NCI-H526 treated with DMSO at 0.1 percent for 48 hours (cell line): ENCODE results near the gene CCDC148.

Source experiments
- DNase-seq: peaks from one replicate; lab custom pipeline; 2025; lab: John Stamatoyannopoulos, UW

CCDC148 gene

DNA sequence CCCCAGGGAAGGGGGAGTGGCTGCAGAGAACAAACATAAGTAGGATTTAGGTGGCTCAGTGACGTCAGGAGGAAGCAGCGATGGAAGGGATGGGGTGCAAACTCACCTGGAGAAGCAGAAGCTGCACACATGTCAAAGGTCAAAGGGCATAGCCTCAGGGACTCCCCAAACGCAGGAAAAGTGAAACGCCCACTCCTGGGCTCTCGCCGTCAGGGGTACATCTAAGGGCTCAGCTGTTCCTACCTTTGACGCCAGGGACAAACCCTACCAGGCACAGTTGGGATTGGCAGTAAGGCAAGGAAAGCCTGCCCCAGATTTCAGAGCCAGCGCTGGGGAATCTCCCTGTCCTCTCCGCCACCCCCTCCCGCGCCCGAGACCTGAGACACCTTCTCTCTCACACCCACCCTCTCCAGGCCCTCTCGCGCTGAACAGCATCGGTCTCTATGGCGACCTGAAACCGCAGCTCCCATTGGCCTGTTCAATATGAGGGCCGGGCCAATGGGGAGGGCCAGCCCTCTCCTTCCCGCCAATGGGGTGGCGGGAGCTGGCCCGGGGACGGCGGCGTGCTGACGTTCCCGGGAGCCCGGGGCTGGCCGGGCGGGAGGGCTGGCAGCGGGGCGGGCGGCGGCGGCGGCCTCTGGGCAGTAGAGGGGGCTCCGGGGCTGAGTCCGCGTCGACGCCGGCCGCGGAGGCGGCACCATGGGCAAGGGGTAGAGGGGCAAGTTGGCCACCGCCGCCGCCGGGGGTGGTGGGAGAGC is at the start of gene CCDC148, which contains the start of gene PKP4:
CCDC148 (minus strand) TSS at position 445 of the 758 bp plus-strand sequence; CDS start at position 131, 314 bp downstream.
PKP4 (plus strand) TSS at position 644 of the 758 bp plus-strand sequence. CDS start 76,233 bp downstream, outside the sequence.
- DNase-seq = peak; percentile 92

DNA sequence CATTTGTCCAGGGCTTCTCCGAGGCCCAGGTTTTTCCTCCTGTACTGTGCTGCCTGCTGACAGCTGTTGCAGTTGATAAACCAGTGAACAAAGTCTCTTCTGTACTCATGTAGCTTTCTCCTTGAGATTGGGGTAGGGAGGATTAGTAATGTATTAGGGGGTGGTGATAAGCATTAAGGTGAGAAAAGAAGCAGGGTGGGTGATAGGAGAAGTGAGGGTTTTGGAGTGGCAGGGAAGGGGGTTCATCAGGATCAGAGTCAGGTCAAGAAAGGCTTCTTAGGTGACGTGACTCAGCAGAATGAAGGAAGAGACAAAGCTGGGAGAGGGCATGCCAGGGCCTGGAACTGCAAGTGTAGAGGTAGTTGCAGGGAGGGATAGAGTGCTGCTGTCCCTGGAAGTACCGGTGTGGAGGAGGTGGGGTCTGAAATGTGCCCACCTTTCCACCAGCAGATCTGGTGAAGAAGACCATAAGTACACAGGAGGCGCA is 48.9 kb upstream of the CCDC148 start:
- DNase-seq = no peak

DNA sequence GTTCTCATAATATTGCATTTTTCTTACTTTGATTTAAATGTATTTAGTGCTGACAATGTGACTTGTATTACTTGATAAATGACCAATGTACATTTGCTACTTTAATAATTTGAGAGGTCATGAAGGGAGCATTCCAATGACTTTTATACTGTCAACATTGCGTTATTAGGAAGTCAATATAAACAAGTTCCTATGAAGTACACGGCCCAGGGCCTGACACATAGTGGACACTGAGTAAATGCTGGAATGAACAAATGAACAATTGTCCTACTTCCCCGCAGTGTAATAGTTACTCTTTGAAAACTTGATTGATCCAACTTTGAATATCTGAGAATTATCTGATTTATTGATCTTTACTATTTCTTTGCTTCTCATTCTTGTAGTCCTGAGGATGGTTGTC is 47.5 kb upstream of the CCDC148 start:
- no peak for DNase-seq

DNA sequence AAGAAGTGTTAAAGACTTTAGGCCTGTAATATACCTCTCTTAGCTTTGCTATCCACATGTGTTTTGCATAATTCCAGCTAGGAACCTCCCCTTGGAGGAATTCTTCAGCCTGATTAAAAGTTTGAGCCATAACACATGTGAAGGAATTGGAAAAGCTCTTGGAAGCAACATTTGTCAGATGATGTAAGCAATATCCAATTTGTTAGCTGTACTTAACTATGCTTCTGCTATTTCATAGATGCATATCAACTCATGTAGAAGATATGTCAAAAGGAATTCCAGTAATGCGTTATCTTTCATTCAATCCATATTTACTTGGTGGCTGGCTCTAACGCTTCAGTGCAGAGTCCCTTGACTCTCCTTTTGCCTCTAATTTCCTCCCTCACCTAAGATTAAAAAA is 46.4 kb upstream of the CCDC148 start:
- no peak for DNase-seq

DNA sequence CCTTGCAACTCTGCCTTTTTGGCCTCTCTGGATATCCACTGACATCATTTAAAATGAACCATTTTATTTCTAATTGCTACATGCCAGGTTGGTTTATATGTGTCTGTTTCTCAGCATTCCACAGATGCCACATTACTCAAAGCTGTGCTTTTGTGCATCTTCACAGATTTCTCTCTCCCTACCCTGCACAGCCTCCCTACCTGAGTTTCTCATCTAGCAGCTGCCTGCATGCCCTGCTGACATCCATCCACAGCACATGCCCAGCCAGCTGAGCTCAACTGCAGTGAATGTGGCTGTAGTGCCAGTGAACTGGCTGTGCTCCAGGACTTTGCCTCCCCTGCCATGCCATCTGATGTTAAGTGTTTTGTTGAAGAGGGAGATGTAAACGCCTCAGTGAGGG is 44.7 kb upstream of the CCDC148 start:
- no peak for DNase-seq

DNA sequence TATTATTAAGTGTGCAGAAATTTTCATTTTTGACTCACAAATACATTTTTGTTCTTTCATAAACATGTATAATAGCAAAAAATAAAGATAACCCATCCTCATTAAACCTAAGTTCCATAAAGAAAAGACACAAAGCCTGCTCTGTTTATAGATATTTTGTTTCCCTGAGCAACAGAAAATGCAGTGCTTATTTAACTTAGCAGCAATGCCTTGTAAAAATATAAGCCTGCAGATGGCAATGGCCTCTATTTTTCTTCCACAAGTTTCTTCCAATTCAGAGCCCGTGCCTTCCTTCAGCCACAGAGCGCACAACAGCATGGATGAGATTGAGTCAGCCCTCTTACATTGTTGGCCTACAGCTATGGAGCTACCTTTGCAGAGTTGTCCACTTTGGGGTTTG is 43.8 kb upstream of the CCDC148 start:
- DNase-seq = no peak

DNA sequence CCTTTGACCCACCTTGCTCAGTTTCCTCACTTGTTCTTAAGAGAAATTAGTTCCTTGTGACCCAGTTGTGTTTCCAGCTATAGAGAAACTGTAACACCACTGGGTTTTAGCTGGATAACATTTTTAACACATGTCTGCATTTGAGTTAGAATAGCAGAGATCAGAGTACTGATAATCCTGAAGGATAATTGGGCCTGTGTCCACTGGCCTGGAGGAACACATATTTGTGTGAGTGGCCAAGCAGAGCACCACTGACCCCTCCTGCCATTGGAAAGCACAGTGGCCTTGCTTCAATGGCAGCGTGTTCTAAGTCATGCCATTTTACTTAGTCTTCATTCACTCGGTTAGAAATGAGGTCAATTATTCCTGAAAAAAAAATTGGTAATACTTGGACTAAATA is 42.8 kb upstream of the CCDC148 start:
- no peak for DNase-seq

DNA sequence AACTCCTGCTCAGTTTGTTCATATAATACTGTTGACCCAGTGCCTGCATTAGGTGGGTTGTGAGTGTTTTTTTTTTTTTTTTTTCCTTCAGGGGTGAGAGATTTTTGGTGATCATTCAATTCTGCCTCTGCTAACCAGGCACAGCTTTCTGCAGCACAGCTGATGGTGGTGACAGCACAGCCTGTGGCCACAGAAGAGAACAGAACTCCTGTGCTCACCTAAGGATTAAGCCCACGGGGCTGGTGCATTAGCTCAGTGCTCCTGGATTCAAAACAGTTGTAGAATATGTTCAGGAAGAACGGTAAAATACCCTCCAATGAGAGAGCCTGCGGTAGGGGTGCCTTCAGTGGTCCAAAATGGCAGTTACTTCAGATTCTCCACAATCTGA is 42.2 kb upstream of the CCDC148 start:
- no peak for DNase-seq

DNA sequence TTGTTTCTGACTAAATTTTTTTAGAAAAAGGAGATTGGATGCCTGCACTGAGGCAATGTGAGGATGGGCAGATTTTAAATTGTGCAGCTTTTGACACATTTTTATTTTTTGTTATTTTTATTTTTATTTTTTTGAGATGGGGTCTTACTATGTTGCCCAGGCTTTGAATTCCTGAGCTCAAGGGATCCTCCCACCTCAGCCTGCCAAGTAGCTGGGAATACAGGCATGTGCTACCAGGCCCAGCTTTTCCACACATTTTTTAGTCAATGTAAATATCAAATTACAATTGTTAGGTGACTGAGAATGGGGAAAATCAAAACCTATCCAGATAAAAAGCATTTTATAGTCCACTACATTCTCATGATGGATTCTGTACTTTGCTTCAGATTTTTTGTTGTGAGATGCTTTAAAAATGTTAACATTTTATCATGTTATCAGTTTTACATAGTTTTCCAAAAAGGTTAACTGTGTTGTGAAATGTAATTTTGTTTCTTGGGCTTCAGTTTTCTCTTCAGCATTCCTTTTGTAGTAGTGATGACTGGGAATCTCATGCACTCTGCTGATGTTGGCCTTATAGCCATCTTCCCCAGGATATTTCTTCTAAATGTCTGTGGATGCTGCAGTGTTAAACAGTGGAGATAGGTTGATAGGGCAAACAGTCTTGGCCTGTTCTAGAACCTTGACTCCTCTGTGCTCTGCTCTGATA is 41.6 kb upstream of the CCDC148 start:
- DNase-seq = no peak

DNA sequence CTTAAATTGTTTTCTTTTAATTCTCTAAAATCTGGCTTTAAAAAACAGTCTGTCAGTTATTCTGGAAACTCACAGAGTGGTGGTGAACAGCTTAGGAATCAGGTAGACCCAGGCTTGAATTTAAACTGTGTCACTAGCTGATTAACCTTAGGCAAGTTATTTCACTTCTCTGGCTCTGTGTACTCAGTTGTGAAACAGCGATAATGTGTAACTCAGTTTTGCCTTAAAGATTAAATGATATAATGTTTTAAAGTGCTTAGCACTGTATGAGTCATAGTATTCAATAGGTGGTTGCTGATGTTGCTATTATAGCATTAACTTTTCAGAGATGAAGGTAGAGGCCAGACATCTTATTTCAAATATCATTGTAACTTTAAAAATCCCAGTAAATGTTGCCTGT is 40.9 kb upstream of the CCDC148 start:
- DNase-seq = no peak

DNA sequence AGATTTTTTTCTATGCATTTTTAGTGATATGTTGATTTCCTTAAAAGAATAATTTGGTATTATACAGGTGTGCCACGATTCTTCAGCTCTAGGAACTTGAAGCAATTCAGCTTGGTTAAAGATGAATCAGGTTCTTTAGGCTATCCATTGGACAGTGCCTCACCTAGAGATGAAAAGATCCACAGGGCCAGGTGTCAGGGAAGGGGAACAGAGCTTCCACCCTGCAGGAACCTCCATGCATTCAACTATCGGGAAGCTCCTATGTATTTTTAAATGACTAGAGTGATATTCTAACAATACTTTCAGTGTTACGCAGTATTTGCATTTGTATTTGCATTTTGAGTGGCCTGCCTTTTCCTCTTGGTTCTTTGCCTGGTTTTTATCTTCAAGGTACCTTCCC is 40.4 kb upstream of the CCDC148 start:
- DNase-seq = peak; percentile 59

DNA sequence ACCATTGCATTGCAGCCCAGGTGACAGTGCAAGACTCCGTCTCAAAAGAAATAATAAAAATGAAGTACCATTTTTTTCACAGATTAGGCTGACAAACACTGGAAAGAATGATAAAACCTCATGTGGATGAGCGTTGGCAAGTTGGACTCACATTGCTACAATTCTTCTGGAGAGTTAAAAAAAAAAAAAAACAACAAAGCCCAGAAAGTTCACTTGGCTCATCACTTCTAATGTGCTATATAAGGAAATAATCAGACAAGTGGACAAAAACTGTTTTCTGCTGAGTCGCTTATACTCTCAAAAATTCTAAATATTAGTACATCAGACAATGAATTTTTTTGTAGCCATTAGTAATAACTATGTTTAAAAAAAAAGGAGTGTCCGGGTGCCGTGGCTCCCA is 38.6 kb upstream of the CCDC148 start:
- DNase-seq = no peak

DNA sequence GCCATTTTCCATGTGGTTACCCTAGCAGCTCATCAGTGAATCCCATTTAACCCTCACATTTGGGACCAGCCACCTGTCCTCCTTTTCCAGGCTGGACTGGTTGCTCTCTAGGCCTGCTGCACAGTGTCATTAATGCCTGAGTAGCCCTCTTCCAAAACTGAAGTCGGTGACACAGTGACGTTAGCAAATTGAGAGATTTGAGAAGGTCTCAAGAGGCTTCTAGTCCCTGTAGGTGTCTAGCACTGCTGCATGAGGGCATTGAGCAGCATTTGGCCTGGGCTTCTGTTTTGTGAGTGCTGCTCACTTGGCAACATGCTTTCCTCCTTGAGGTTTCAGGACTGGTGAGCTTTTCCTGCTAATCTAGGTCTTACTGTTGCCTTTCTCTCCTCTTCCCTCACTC is 36.9 kb upstream of the CCDC148 start:
- DNase-seq = no peak

DNA sequence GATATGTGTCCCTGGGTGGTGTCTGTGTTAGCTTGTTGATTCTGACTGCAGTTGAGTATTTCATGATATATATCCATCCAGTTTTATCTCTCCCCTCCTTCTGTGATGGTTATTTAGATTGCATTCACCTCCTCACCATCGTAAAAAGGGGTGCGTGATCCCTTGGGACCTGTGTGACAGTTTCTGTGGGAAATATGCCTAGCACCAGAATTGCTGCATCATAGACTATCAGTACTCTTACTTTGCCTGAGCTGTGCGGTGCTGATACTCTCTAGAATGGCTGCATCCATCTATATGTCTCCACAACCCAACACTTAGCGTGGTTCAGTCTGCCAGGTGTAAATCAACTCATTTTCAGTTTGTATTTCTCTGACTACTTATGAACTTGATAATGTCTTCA is 34.5 kb upstream of the CCDC148 start:
- DNase-seq = no peak

DNA sequence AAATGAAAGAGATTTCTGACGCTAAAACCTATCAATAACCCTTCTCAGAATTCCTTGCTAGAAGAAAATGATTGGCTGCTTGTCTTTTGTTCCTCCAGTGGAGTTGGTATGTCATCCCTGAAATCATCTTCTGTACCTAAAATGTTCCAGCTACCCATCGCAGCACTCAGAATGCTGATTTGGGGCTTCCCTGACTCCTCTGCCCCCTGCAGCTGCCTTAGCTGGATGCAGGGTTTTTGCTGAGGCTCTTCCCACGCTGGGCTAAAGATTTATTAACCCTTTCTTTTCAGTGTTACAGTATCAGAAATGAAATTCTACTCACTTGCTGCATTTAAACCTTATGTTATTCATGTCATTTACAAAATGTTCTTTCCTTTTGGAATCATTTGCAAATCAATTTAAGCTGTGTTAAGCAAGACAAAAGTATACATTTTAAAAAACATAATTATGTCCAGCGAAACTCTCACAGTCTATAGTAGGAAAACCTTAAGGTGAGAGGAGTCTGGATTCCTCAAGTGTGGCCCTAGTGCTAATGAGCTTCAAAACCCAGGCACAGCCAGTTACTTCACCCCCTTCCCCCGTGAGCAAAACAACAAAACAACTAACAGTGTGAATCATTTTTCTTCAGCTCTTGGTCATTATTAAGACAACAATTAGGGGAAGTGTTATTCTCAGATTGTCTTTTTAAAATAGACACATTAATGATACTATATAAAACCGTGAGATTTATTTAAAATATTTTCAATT is 33.0 kb upstream of the CCDC148 start:
- DNase-seq = no peak

DNA sequence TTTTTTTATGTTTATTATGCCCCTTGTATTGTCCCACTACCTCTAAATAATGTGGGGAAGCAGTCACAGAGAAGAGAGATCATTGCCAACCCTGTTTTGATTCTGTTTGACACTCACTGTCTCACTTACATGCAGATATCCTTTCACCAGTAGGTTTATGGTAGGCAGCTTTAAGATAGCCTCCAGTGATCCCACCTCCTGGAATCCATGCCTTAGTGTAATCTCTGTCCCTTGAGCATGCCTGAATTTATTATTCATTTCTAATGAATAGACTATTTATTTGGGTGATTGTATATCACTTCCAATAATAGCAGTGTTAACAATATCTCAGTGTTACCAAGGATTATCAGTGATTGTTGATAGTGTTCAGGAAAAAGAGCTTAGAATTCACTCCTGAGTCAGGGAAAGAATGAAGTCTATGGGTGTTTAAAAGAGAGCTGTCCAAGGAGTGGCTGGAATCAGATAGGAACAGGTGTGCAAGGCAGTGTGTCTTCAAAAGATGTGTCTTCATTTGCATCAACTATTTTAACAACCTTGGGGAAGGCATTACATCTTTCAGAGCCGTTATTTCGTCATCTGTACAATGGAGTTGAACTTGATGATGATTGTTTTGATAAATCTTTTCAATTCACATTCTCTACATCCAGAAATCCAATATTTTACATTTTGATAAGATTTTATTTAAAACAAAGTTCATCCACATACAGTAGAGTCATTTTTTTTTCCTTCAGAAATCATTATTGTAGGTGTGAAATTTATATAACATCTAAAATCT is 32.1 kb upstream of the CCDC148 start:
- no peak for DNase-seq

DNA sequence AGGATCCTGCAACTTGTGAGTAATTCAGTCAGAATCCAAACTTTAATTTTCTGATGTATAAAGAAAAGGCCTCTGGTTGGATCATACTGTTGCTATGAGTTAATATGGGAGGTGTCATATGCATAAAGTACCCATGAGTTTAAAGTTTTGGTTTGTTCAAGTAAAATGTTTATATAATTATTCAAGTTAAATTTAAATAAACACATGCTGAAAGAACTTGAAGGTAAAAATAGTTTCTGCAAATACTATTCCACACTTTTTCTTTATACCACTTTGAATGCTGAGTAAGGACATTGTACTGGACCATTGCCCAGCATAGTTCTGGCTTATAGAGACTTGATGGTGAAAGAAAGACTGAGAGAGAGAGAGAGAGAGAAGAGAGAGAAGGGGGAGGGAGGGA is 30.9 kb upstream of the CCDC148 start:
- no peak for DNase-seq

DNA sequence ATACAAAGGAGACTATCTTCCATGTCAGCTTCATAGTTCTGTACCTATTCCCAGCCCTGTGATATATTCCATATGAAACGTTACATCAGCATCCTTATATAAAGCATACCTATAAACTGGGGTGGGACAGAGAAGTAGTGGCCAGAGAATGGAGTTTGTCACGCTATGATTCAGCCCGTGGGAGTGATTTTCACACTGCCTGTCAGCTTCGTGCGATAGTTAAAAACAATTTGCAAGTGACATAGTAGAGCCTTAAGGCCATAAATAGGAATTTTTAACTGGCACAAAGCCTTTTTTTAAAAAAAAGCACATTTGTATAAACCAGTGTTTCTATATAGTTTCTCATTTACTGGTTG is 30.4 kb upstream of the CCDC148 start:
- no peak for DNase-seq

DNA sequence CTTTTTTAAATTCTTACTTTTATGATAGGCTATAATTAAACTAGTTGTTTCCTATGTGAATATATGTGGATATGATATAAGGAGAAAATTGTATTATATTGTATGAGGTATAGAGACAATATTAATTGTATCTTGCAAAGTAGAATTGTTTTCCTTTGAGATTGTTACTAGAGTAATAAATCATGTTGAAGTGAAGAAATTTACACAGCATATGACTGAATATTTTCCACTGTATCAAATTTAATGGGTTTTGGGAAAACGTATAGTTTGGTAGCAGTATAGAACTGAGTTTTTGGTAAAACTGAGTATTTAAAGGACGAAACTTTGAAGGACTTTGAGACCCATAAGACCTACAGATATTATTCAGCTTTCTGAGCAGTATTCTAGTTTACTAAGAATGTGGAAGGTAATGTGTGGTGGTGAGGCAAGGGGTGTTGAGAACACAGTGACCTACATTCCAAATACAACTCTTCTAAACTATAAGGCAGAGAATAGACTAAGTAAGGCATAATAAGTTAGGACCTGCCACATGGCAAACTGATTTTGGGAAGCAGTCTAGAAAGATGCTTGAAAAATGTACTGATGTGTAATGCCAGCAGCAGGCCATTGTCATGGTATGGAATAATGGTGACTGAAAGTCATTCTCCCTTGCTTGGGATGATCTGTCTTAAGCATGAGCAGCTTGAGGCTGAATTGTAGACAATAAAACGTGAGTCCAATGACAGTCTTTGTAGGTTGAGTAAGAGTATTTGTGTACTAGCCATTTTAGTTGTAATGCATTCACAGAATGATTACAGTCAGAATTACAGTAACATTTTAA is 29.8 kb upstream of the CCDC148 start:
- DNase-seq = no peak

DNA sequence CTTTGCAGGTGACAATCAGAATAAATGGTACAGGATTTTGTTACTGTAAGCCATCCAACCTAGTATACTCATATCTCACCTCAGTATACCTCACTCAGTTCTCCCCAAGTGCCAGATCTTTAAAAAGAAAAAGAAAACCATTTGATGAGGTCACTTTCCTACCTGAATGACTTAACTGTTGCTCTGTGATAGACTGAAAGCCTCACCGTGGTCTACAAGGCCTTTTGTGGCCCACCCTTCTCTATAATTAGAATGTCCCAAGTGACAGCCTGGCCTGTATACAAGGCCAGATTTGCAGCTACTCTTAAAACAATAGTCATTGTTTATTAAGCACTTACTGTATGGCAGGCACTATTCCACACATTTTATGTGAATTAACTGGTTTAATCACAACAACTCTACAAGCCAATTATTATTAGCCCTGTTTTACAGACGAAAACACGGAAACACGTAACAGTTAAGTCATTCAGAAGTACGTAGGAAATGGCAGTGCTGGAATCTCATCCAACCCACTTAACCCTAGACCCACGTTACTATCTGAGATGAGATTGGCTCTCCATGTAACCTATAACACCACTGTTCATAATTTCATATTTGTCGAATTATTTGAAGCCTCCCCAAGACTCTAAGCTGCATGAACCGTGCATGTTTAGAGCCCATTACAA is 28.5 kb upstream of the CCDC148 start:
- DNase-seq = no peak

DNA sequence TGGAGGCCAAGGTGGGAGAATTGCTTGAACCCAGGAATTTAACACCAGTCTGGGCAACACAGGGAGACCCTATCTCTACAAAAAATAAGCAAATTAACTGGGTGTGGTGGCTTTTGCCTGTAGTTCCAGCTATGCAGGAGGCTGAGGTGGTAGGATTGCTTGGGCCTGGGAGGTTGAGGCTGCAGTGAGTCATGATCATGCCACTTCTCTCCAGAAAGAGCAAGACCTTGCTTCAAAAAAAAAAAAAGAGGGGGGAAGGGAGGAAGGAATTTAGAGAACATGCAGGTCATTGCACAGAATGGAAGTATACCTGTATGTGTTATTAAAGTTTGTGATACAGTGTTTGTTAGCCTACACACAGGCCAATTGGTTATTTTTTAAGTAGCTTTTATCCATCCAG is 26.0 kb upstream of the CCDC148 start:
- DNase-seq = no peak
